Astrocyte of the cerebellum (primary cell): ENCODE measurements around the gene RPL37A.

ENCODE experiments used
- DNase-seq: peaks from one replicate; pipeline ENCODE4 v3.0.0-alpha.2; 2011; ENCODE audit warnings: low read depth
- H3K4me3 ChIP-seq: 2 replicates; pipeline ENCODE4 v1.5.1; 2011; ENCODE audit warnings: mild to moderate bottlenecking, low read depth, low read length, moderate library complexity
- in situ Hi-C: cut with HindIII; loops from 2 replicates; pipeline ENCODE4 v1.10.0; 2017; ENCODE audit warnings: low sequenced_read_pairs
- TF ChIP-seq, protein P1 (sequence below): IDR thresholded peaks from 2 replicates; pipeline ENCODE4 v1.5.1; 2012; ENCODE audit warnings: low read length, low read depth, moderate library complexity, mild to moderate bottlenecking; ENCODE audit errors: missing control alignments

Gene RPL37A

DNA sequence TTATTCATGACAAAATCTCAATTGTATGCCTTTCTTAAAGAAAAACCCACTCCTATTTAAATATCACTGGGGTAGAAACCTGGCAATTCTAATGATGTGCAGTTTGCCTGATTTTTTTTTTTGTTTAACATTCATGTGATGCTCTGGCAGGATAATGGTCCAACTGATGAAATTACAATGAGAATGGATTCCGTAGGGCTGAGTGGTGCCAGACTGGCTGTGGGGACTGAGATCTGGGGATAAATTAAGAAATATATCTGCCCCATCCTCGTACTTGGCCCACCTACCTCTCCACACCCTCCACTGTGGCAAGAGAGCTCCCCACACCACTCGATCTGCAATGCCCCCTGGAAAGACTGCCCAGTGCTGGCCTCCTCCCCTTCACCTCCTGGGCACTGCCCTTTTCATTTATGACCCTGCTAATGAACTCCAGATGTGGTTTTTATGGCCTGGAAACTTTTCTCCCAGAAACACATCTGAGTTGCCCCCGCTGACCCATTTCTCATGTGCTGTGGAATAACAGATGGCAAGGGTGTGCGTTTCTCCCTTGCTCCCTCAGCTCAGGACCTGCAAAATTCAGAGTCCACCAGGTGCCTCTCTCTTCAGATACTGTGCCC, 33.0 kb upstream of the RPL37A start:
- TF ChIP-seq, protein P1, sequence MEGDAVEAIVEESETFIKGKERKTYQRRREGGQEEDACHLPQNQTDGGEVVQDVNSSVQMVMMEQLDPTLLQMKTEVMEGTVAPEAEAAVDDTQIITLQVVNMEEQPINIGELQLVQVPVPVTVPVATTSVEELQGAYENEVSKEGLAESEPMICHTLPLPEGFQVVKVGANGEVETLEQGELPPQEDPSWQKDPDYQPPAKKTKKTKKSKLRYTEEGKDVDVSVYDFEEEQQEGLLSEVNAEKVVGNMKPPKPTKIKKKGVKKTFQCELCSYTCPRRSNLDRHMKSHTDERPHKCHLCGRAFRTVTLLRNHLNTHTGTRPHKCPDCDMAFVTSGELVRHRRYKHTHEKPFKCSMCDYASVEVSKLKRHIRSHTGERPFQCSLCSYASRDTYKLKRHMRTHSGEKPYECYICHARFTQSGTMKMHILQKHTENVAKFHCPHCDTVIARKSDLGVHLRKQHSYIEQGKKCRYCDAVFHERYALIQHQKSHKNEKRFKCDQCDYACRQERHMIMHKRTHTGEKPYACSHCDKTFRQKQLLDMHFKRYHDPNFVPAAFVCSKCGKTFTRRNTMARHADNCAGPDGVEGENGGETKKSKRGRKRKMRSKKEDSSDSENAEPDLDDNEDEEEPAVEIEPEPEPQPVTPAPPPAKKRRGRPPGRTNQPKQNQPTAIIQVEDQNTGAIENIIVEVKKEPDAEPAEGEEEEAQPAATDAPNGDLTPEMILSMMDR, result no peak
- in situ Hi-C loops, result no loop called here
- no peak for DNase-seq
- no peak overlapping the region for H3K4me3 ChIP-seq

DNA sequence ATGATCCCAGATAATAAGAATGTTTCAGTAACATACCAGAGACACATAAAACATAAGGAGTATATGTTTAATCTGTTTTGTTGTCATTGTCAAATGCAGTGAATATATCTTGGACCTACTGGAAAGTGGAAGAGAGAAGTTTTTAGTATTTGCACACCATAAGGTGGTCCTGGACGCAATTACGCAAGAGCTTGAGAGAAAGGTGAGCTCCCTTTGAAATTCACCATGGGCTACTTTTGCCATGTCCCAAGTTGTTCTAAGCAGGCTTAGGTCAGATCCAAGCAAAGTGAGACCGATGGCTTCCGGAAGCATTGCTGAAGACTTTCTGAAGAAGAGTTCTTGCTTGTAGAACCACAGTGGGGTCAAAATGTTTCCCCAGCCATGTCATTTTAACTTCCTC, 30.8 kb upstream of the RPL37A start:
- TF ChIP-seq, protein P1, result no peak
- in situ Hi-C loops, result no loop called here
- DNase-seq, result no peak
- H3K4me3 ChIP-seq, result no peak overlapping the region

DNA sequence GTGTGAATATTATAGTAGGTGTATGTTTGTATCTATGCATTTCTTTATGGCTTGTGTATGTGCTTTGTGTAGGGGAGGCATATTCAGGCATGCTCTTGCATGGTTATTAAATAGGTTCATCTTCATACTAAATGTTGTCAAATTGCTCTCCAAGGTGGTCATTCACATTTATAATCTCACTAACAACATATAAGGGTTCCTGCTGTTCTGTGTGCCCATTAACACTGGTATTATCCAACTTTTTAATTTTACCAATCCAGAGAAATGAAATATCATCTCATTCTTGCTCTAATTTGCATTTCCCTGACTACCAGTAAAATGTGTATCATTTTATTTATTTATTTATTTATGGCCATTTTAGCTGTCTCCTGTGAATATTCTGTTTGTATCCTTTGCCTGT, 29.0 kb upstream of the RPL37A start:
- no peak for DNase-seq
- H3K4me3 ChIP-seq, result no peak overlapping the region
- TF ChIP-seq, protein P1, result no peak
- in situ Hi-C loops, result no loop called here

DNA sequence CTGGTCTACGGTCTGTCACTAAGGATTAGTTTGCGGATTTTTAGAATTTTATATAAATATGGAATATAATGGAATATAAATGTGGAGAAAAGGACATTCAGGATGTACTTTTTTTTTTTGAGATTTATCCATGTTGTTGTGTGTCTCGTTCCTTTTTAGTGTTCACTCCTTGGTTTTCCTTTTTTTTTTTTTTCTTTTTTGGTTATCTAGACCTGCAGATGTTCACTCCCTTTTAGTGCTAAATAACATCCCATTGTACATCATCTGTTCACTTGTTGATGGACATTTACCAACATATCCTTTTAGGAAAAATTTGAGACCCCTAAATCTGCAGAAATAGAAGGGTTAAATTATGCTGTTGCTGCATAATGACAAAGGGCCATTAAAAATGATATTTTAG, 25.5 kb upstream of the RPL37A start:
- TF ChIP-seq, protein P1, result no peak
- no peak for DNase-seq
- in situ Hi-C loops, result no loop called here
- H3K4me3 ChIP-seq, result no peak overlapping the region

DNA sequence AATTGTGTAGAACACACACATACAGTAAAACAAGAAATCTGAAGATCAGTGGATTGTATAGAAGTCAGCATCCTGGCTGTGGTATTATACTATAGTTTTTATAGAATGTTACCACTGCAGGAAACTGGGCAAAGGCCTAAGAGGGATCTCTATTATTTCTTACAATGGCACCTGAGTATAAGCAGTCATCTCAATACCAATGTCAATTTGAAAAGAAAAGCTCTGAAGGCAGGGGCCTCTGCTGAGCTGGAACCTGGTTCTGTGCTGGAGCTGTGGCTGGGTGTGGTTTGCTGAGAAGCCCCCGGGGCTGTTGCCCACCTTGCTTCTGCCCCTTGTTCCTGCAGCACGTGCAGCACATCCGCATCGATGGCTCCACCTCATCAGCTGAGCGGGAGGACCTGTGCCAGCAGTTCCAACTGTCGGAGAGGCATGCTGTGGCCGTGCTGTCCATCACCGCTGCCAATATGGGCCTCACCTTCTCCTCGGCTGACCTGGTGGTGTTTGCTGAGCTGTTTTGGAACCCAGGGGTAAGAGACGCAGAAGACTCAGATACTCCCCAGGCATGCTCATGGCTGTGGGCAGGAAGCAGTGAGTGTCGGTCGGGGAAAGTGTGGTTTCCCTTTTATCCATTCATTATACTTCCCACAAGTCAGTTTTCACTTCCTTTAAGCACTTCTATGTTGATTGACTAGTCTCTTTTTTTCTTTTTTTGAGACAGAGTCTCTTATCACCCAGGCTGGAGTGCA, 23.5 kb upstream of the RPL37A start:
- in situ Hi-C loops, result no loop called here
- TF ChIP-seq, protein P1, result no peak
- no peak for DNase-seq

DNA sequence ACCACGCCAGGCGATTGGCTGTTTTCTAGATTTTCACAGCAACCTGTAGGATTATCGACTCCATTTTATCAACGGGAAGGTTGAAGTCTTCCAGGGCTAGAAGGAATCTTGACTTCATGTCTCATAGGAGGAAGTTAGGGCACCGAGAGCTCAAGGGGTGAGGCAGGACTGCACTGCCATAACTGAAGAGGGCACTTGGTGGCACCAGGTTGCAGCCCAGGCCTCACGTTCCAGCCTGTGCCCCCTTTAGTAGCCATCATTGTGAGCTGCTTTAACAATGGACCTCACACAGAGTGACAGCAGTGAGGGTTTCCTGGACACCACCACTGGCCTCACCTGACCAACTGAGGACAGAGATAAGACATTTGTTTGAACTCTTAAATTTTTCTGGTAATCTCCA, 22.9 kb upstream of the RPL37A start:
- no peak for DNase-seq

More for the DNA sequence above, 23.5 kb upstream of the RPL37A start:
- no peak overlapping the region for H3K4me3 ChIP-seq

More for the DNA sequence above, 22.9 kb upstream of the RPL37A start:
- H3K4me3 ChIP-seq, result no peak overlapping the region
- TF ChIP-seq, protein P1, result no peak
- in situ Hi-C loops, result no loop called here
